Kidney epithelial cell (primary cell): ENCODE measurements around the gene OTUD6A. TPM values are rescaled to one million over a fixed set of nuclear protein-coding genes. Genes with fewer than 3 reads are reported as not detected.

Experiments used
- DNase-seq: peaks from one replicate; pipeline ENCODE4 v3.0.0-alpha.2; 2010; ENCODE audit warnings: low read depth
- H3K27me3 ChIP-seq: 2 replicates; pipeline ENCODE4 v1.6.0; 2011; ENCODE audit warnings: low read length; ENCODE audit not compliant: control insufficient read depth, insufficient read depth
- H3K36me3 ChIP-seq: 2 replicates; pipeline ENCODE4 v1.5.1; 2011; ENCODE audit warnings: low read length; ENCODE audit not compliant: control insufficient read depth, insufficient read depth
- H3K4me3 ChIP-seq: 2 replicates; pipeline ENCODE4 v1.5.1; 2011; ENCODE audit warnings: low read depth, mild to moderate bottlenecking, control low read depth, low read length
- CTCF ChIP-seq: IDR thresholded peaks from 2 replicates; pipeline ENCODE4 v1.5.1; 2011; ENCODE audit warnings: mild to moderate bottlenecking, moderate library complexity, low read length, control low read depth, inconsistent platforms; ENCODE audit not compliant: insufficient read depth, poor library complexity, severe bottlenecking
- total RNA-seq: library from RNA; depleted of rRNA; stranded (reverse); fragments of >200 nt; gene quantifications from 2 replicates; pipeline ENCODE4 v1.2.3, GENCODE V29; 2015

The OTUD6A gene
- total RNA-seq, 1 donor from 2014 or later: not detected

GRCh38 chrX:70079297-70079696 is 17.0 kb downstream of the OTUD6A start:
- no peaks in the 10 kb centered on the region for H3K27me3 ChIP-seq
- DNase-seq: no peak
- H3K36me3 ChIP-seq: no peaks in the 10 kb centered on the region
- no peak for TF ChIP-seq CTCF
- H3K4me3 ChIP-seq: no peak overlapping the region

- no peak for DNase-seq
- no peaks in the 10 kb centered on the region for H3K27me3 ChIP-seq
- no peak for TF ChIP-seq CTCF
- H3K4me3 ChIP-seq: no peak overlapping the region
- H3K36me3 ChIP-seq: no peaks in the 10 kb centered on the region
Observed at GRCh38 chrX:70079870-70080269, 17.6 kb downstream of the OTUD6A start.

- TF ChIP-seq CTCF: no peak
- H3K36me3 ChIP-seq: no peaks in the 10 kb centered on the region
- no peak overlapping the region for H3K4me3 ChIP-seq
- no peaks in the 10 kb centered on the region for H3K27me3 ChIP-seq
- DNase-seq: no peak
Observed at GRCh38 chrX:70082723-70083122, 20.5 kb downstream of the OTUD6A start.

GRCh38 chrX:70084592-70085240 is 22.5 kb downstream of the OTUD6A start:
- Histone ChIP-seq H3K36me3 (no peaks in the 10 kb centered on the region), H3K4me3 (no peak overlapping the region), H3K27me3 (peaks cover 3% of the 10 kb centered on the region)
- no peak for DNase-seq
- no peak for TF ChIP-seq CTCF

- Histone ChIP-seq H3K36me3 (no peaks in the 10 kb centered on the region), H3K4me3 (no peak overlapping the region), H3K27me3 (peaks cover 3% of the 10 kb centered on the region)
- no peak for DNase-seq
- no peak for TF ChIP-seq CTCF
Observed at GRCh38 chrX:70087857-70088630, 25.8 kb downstream of the OTUD6A start.

- Histone ChIP-seq H3K27me3 (peaks cover 3% of the 10 kb centered on the region), H3K36me3 (no peaks in the 10 kb centered on the region), H3K4me3 (no peak overlapping the region)
- TF ChIP-seq CTCF: no peak
- DNase-seq: no peak
Observed at GRCh38 chrX:70088751-70089150, 26.5 kb downstream of the OTUD6A start.
